Upper lobe of right lung (tissue), 1 donor: ENCODE data around the gene PTPRG. TPM values are rescaled to one million over a fixed set of nuclear protein-coding genes. Genes with fewer than 3 reads are reported as not detected.
"Not testable (repeated sequence)": the region's sequence is repeated elsewhere in the genome, so short reads cannot be mapped to it uniquely, and the experiment has no call there.

ENCODE experiments used
- ATAC-seq: fragments of 200-7000 bp; cut with Tn5 transposase; one replicate; pipeline ENCODE4 v1.9.1; 2020; ENCODE audit warnings: mild to moderate bottlenecking, moderate library complexity
- DNase-seq: peaks from one replicate; pipeline ENCODE4 v3.0.0-alpha.2; 2020
- H3K27ac ChIP-seq: fragments of 200-600 bp; one replicate; pipeline ENCODE4 v1.8.0; 2022
- H3K27me3 ChIP-seq: fragments of 200-600 bp; one replicate; pipeline ENCODE4 v1.8.0; 2022; ENCODE audit warnings: mild to moderate bottlenecking
- H3K36me3 ChIP-seq: fragments of 200-600 bp; one replicate; pipeline ENCODE4 v1.8.0; 2022
- H3K4me1 ChIP-seq: fragments of 200-600 bp; one replicate; pipeline ENCODE4 v1.8.0; 2022
- H3K4me3 ChIP-seq: fragments of 200-600 bp; one replicate; pipeline ENCODE4 v1.8.0; 2022; ENCODE audit warnings: mild to moderate bottlenecking
- H3K9me3 ChIP-seq: fragments of 200-600 bp; one replicate; pipeline ENCODE4 v1.8.0; 2022
- CTCF ChIP-seq: fragments of 200-600 bp; IDR thresholded peaks from one replicate; pipeline ENCODE4 v1.8.0; 2022; ENCODE audit warnings: antibody characterized with exemption
- intact Hi-C: fragments of 100-400 bp; cut with DNase I; formaldehyde crosslinking; loops from one replicate; pipeline ENCODE4 v1.11.0; 2022
- total RNA-seq: library from RNA; stranded (reverse); fragmentation: NEBNext Ultra II Directional; extraction: Animal tissue kit (Norgen Biotek cat#: 25700); gene quantifications from one replicate; pipeline ENCODE4 v1.2.1, GENCODE V29; 2021
- donor health status: DM: no; HTN: yes; CAD: no; lungs with severe emphysema.

The PTPRG gene
- total RNA-seq, 1 donor from 2014 or later, result 86.7 TPM

- no peak overlapping the region for H3K4me3 ChIP-seq
- TF ChIP-seq CTCF, result no peak
- no peaks in the 10 kb centered on the region for H3K9me3 ChIP-seq
- intact Hi-C loops, result no loop called here
- no peaks in the 10 kb centered on the region for H3K27me3 ChIP-seq
- DNase-seq (no peak), ATAC-seq (no peak)
- no peaks in the 10 kb centered on the region for H3K36me3 ChIP-seq
- no peaks in the 10 kb centered on the region for H3K4me1 ChIP-seq
- no peak overlapping the region for H3K27ac ChIP-seq
Observed at GRCh38 chr3:61547625-61548024, 13.7 kb upstream of the PTPRG start.

GRCh38 chr3:61552704-61553103, 8.7 kb upstream of the PTPRG start:
- intact Hi-C loops, result not testable (repeated sequence)

GRCh38 chr3:61559136-61559731, 2.1 kb upstream of the PTPRG start:
- DNase-seq, result no peak
- Histone ChIP-seq H3K27me3 (no peaks in the 10 kb centered on the region), H3K4me1 (no peaks in the 10 kb centered on the region), H3K27ac (peak overlapping the region; percentile 91), H3K36me3 (no peaks in the 10 kb centered on the region), H3K9me3 (no peaks in the 10 kb centered on the region), H3K4me3 (no peak overlapping the region)
- intact Hi-C loops, result loop anchor here (5.0 kb wide), 1 partner anchor 628 kb away; no protein-coding TSS in a partner anchor
- no peak for TF ChIP-seq CTCF
- no peak for ATAC-seq

More at GRCh38 chr3:61552704-61553103, 8.7 kb upstream of the PTPRG start:
- H3K4me3 ChIP-seq, H3K27me3 ChIP-seq, DNase-seq, H3K27ac ChIP-seq, H3K36me3 ChIP-seq, H3K9me3 ChIP-seq, H3K4me1 ChIP-seq, ATAC-seq: not testable (repeated sequence)

GRCh38 chr3:61560517-61561373, 626 bp upstream of the PTPRG start:
- H3K36me3 ChIP-seq, result no peaks in the 10 kb centered on the region
- ATAC-seq, result peak; percentile 56
- no peak for TF ChIP-seq CTCF

GRCh38 chr3:61562042-61562720, 810 bp downstream of the PTPRG start:
- Histone ChIP-seq H3K36me3 (no peaks in the 10 kb centered on the region), H3K9me3 (no peaks in the 10 kb centered on the region), H3K4me3 (peak overlapping the region; percentile 63), H3K4me1 (peaks cover 23% of the 10 kb centered on the region), H3K27ac (peak overlapping the region; percentile 91), H3K27me3 (no peaks in the 10 kb centered on the region)
- intact Hi-C loops, result loop anchor here (10.0 kb wide), 1 partner anchor 283 kb away; no protein-coding TSS in a partner anchor
- peak; percentile 63 for DNase-seq
- no peak for TF ChIP-seq CTCF
- ATAC-seq, result no peak

More at GRCh38 chr3:61560517-61561373, 626 bp upstream of the PTPRG start:
- Histone ChIP-seq H3K4me3 (peak overlapping the region; percentile 63), H3K27ac (peak overlapping the region; percentile 91), H3K9me3 (no peaks in the 10 kb centered on the region), H3K27me3 (no peaks in the 10 kb centered on the region), H3K4me1 (peaks cover 12% of the 10 kb centered on the region)
- peak; percentile 92 for DNase-seq
- intact Hi-C loops, result loop anchor here (10.0 kb wide), 1 partner anchor 284 kb away; no protein-coding TSS in a partner anchor
